Muscle layer of colon (tissue), 2 donors: ENCODE measurements around the gene TRIM37.

ENCODE experiments used
- H3K27ac ChIP-seq: one replicate; pipeline ENCODE4 v1.7.0; 2013; ENCODE audit warnings: low read depth, mild to moderate bottlenecking, low read length, moderate library complexity
- H3K27me3 ChIP-seq, 2 donors: one replicate each; pipeline ENCODE4 v1.7.0; 2013; ENCODE audit warnings: low read length in 2 of 2, mild to moderate bottlenecking in 2 of 2; ENCODE audit not compliant: insufficient read depth in 2 of 2, control insufficient read depth in 1 of 2
- H3K36me3 ChIP-seq: one replicate; pipeline ENCODE4 v1.7.0; 2013; ENCODE audit warnings: mild to moderate bottlenecking, low read length; ENCODE audit not compliant: insufficient read depth
- H3K4me1 ChIP-seq: one replicate; pipeline ENCODE4 v1.7.0; 2013; ENCODE audit warnings: mild to moderate bottlenecking, low read length; ENCODE audit not compliant: insufficient read depth
- H3K4me3 ChIP-seq, 2 donors: one replicate each; pipeline ENCODE4 v1.7.0; 2013; ENCODE audit warnings: low read length in 2 of 2, low read depth in 1 of 2, mild to moderate bottlenecking in 1 of 2, moderate library complexity in 1 of 2
- H3K9ac ChIP-seq: one replicate; pipeline ENCODE4 v1.7.0; 2013; ENCODE audit warnings: low read length
- H3K9me3 ChIP-seq: one replicate; pipeline ENCODE4 v1.7.0; 2013; ENCODE audit warnings: mild to moderate bottlenecking, low read length
- donor health status: abdominal sarcoma.
- donor health status: Adenocarcinoma of cecum.

TRIM37 gene

GRCh38 chr17:58985367-58985766 is 121.3 kb downstream of the TRIM37 start:
- H3K4me3 ChIP-seq: no peak overlapping the region
- no peaks in the 10 kb centered on the region for H3K27me3 ChIP-seq
- H3K36me3 ChIP-seq: no peaks in the 10 kb centered on the region
- no peaks in the 10 kb centered on the region for H3K9me3 ChIP-seq
- no peak overlapping the region for H3K9ac ChIP-seq
- no peaks in the 10 kb centered on the region for H3K4me1 ChIP-seq
- H3K27ac ChIP-seq: no peak overlapping the region

GRCh38 chr17:58982626-58983025 is 124.1 kb downstream of the TRIM37 start:
- H3K4me1 ChIP-seq: no peaks in the 10 kb centered on the region
- H3K27ac ChIP-seq: no peak overlapping the region
- H3K27me3 ChIP-seq: no peaks in the 10 kb centered on the region
- H3K36me3 ChIP-seq: no peaks in the 10 kb centered on the region
- H3K9ac ChIP-seq: no peak overlapping the region
- H3K9me3 ChIP-seq: no peaks in the 10 kb centered on the region
- H3K4me3 ChIP-seq: no peak overlapping the region

DNA sequence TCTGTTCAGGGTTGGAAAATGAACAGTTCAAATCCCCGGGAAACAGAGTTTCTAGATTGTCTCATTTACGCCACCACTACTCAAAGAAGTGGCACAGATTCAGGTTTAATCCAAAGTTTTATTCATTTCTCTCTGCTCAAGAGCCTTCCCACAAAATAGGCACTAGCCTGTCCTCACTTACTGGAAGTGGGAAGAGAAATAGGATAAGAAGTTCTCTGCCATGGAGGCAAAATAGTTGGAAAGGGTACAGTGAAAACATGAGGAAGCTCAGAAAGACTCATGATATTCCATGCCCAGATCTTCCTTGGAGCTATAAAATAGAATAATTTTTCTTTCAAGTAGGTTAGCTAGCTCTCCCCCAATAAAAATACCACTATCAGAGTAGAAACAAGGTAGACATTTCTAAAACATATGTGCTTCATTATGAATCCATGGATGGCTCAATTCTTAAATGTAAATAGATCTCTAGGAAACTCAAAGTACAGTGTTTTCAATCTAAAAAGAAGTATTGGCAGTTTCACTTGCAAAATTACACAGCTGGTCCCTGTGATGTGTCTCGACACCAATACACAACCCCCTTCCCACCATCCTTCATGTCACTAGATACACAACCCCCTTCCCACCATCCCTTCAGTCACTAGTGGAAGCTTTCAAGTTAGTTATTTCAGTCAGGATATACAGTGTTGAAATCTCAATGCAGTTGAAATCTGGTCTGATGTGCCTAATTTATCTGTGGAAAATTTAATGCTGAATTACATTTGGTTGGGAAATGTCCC is 125.8 kb downstream of the TRIM37 start:
- Histone ChIP-seq H3K36me3 (no peaks in the 10 kb centered on the region), H3K9ac (no peak overlapping the region), H3K27me3 (no peaks in the 10 kb centered on the region), H3K4me1 (no peaks in the 10 kb centered on the region), H3K4me3 (no peak overlapping the region), H3K27ac (no peak overlapping the region), H3K9me3 (no peaks in the 10 kb centered on the region)

DNA sequence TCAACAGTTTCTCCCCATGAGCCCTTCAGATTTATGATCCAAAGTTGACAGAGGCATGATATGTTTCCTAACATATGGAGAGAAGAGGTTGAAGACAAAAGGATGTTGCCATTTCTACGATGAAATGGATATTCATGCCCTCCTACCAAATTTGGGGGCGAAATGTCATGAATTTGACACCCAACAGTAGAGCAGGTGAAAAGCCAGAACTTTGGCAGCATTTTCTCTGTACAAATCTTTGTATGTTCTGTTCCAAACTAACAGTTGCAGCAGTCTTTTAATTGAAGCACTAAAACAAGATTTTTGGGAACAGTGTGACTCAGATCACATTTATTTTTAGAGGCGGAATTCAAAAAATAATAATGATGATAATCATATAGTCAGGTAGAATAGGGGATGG is 130.1 kb downstream of the TRIM37 start:
- Histone ChIP-seq H3K27me3 (no peaks in the 10 kb centered on the region), H3K4me1 (no peaks in the 10 kb centered on the region), H3K9ac (no peak overlapping the region), H3K36me3 (no peaks in the 10 kb centered on the region), H3K4me3 (no peak overlapping the region), H3K9me3 (no peaks in the 10 kb centered on the region), H3K27ac (no peak overlapping the region)

- H3K9me3 ChIP-seq: no peaks in the 10 kb centered on the region
- no peak overlapping the region for H3K4me3 ChIP-seq
- H3K27me3 ChIP-seq: no peaks in the 10 kb centered on the region
- no peaks in the 10 kb centered on the region for H3K36me3 ChIP-seq
- no peak overlapping the region for H3K9ac ChIP-seq
- H3K4me1 ChIP-seq: no peaks in the 10 kb centered on the region
- no peak overlapping the region for H3K27ac ChIP-seq
Observed at GRCh38 chr17:58974354-58974753, 132.3 kb downstream of the TRIM37 start.

- Histone ChIP-seq H3K9ac (no peak overlapping the region), H3K27ac (no peak overlapping the region), H3K9me3 (no peaks in the 10 kb centered on the region), H3K36me3 (no peaks in the 10 kb centered on the region), H3K27me3 (no peaks in the 10 kb centered on the region), H3K4me3 (no peak overlapping the region), H3K4me1 (no peaks in the 10 kb centered on the region)
Observed at GRCh38 chr17:58970609-58971450, 135.8 kb downstream of the TRIM37 start.

DNA sequence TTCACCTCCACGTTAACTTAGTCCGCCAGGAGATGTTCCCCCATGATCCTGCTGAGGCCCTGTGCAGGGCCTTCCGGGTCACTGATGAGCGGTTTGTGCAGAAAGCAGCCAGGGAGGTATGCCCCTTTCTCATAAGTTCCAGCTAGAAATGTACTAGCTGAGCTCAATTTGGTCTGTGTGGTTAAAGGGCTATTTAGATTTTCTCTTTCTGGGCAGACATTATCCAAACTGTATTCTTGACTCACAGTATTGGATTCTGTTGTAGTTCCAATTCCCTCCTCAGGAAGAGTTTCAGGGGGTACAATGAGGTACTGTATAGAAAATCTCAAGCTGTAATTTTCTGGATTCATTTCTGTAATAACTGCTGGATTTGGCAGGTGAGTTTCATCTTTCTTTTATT is 137.1 kb downstream of the TRIM37 start:
- H3K27ac ChIP-seq: no peak overlapping the region
- H3K9ac ChIP-seq: no peak overlapping the region
- no peaks in the 10 kb centered on the region for H3K36me3 ChIP-seq
- no peaks in the 10 kb centered on the region for H3K27me3 ChIP-seq
- H3K9me3 ChIP-seq: no peaks in the 10 kb centered on the region
- H3K4me1 ChIP-seq: no peaks in the 10 kb centered on the region
- H3K4me3 ChIP-seq: no peak overlapping the region

DNA sequence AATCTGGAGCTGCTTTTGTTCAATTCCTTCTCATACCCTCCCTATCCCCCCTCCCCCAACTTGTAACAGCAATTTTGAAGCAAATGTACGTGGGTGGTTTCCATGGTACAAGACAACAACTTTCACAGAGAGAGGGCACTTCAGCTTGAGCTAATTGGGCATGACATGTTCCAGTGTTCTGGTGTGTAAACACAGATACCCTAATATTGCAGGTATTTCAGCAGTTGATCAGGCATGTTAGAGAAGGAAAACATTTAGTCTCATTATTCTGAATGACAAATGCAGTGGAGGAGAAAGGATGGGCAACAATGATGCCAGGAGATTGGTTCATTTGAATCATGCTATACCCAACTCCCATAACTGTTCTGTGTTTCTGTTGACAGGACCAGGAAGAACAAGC is 137.5 kb downstream of the TRIM37 start:
- Histone ChIP-seq H3K27ac (no peak overlapping the region), H3K4me1 (no peaks in the 10 kb centered on the region), H3K9me3 (no peaks in the 10 kb centered on the region), H3K4me3 (no peak overlapping the region), H3K36me3 (no peaks in the 10 kb centered on the region), H3K9ac (no peak overlapping the region), H3K27me3 (no peaks in the 10 kb centered on the region)

DNA sequence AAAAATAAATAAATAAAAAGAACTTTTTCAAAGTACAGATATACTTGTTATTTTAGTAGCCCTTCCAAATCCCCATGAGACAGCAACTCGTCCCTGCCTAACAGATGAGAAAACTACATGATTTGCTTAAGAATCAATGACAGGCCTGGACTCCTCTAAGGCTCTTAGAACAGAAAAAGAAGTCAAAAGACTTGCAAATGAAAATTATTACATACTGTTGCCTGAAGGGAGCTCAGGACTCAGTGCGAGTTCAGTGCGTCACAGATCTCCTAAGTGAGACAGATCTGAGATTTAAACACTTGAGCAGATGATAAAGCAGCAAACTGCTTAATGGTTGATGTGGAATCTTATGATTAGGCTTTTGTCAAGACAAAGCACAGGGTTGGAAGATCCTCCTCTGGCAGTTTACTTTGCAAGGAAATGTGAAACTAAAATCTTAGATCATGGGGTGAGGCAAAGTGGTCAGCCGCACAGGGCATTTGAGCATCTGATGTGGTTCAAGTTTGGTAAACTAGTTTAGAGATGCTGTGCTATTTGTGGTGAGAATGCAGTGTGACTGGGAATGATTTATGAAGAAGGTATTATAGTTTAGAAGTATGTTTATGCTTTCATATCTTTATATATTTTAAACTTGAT is 138.1 kb downstream of the TRIM37 start:
- Histone ChIP-seq H3K27me3 (no peaks in the 10 kb centered on the region), H3K9ac (no peak overlapping the region), H3K36me3 (no peaks in the 10 kb centered on the region), H3K4me1 (no peaks in the 10 kb centered on the region), H3K9me3 (no peaks in the 10 kb centered on the region), H3K4me3 (no peak overlapping the region), H3K27ac (no peak overlapping the region)

GRCh38 chr17:58966208-58966607 is 140.5 kb downstream of the TRIM37 start:
- Histone ChIP-seq H3K27ac (no peak overlapping the region), H3K36me3 (no peaks in the 10 kb centered on the region), H3K27me3 (no peaks in the 10 kb centered on the region), H3K9ac (no peak overlapping the region), H3K4me3 (no peak overlapping the region), H3K9me3 (no peaks in the 10 kb centered on the region), H3K4me1 (no peaks in the 10 kb centered on the region)

DNA sequence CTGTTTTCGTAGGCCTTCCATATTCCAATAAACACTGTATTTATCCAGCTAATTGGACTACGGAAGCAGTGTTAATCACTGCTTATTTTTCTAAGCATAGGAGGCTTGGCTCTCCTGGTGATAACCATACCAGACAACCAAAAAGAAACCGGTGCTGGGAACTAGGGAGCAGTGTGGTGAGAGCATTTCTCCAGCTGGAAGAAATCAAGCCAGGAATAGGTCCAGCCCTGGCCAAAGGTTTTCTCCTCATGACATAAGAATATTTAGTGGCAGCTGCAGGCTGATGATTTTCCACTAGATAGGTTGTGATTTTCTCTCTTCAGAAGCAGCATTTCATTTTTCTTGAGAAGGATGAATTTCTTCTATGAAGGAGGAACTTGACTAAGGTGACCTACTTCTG is 141.5 kb downstream of the TRIM37 start:
- H3K4me1 ChIP-seq: no peaks in the 10 kb centered on the region

More for the DNA sequence above, 141.5 kb downstream of the TRIM37 start:
- Histone ChIP-seq H3K4me3 (no peak overlapping the region), H3K36me3 (no peaks in the 10 kb centered on the region), H3K27ac (no peak overlapping the region), H3K27me3 (no peaks in the 10 kb centered on the region), H3K9me3 (no peaks in the 10 kb centered on the region), H3K9ac (no peak overlapping the region)
